Measurements from ENCODE around the gene HJV. TPM values are rescaled to one million over a fixed set of nuclear protein-coding genes. Genes with fewer than 3 reads are reported as not detected.

The HJV gene
- total and polyA plus RNA-seq, 2 of the 13 experiments (the other 11 are each of a cell fraction or from before 2014, with no cell fraction given), result 0.18 TPM; not detected in 1

GRCh38 chr1:145995964-145996432 is 25.5 kb downstream of the HJV start (continued):
- no peak for TF ChIP-seq ZNF318 (CRISPR knock-in tag; IDR thresholded peaks at IDR 0.05)
- no peak for TF ChIP-seq ZNF333 (CRISPR knock-in tag; IDR thresholded peaks at IDR 0.05; ENCODE audit: borderline replicate concordance)
- TF ChIP-seq PHB2 (IDR thresholded peaks at IDR 0.05; ENCODE audit: partially characterized antibody), result no peak
- no peak for TF ChIP-seq ZFP82 (CRISPR knock-in tag; IDR thresholded peaks at IDR 0.05; ENCODE audit: borderline replicate concordance)
- peak; percentile 9; the same call in 1 of the 2 replicates for TF ChIP-seq DZIP1 (CRISPR knock-in tag; IDR thresholded peaks at IDR 0.05)
- 0 out of 2 replicates have a peak, but pooled peaks have one; percentile 27 for TF ChIP-seq ZNF546 (CRISPR knock-in tag; conservative IDR thresholded peaks at IDR 0.05)
- TF ChIP-seq ZNF280B (CRISPR knock-in tag; IDR thresholded peaks at IDR 0.05; ENCODE audit: borderline replicate concordance), result no peak
- no peak for TF ChIP-seq PPARG (CRISPR knock-in tag; conservative IDR thresholded peaks at IDR 0.05)
- TF ChIP-seq ZNF101 (CRISPR knock-in tag; IDR thresholded peaks at IDR 0.05; ENCODE audit: borderline replicate concordance, low read depth), result 0 out of 2 replicates have a peak, but pooled peaks have one; percentile 4
- no peak for TF ChIP-seq AGO2 (optimal IDR thresholded peaks at IDR 0.05; ENCODE audit: low read depth, low read length)
- peak; percentile 91; the same call in 1 of the 2 replicates for TF ChIP-seq HDAC6 (IDR thresholded peaks at IDR 0.05; ENCODE audit: low read depth, low read length)
- TF ChIP-seq ZC3H4 (CRISPR knock-in tag; IDR thresholded peaks at IDR 0.05; ENCODE audit: borderline replicate concordance), result peak; percentile 85; the same call in 1 of the 2 replicates
- TF ChIP-seq ZNF773 (CRISPR knock-in tag; IDR thresholded peaks at IDR 0.05; ENCODE audit: borderline replicate concordance), result no peak
- no peak for TF ChIP-seq ZNF3 (CRISPR knock-in tag; IDR thresholded peaks at IDR 0.05)
- 0 out of 2 replicates have a peak, but pooled peaks have one; percentile 1 for TF ChIP-seq ZSCAN5A (CRISPR knock-in tag; IDR thresholded peaks at IDR 0.05; ENCODE audit: borderline replicate concordance)
